Trophoblast cell (in vitro differentiated cells and primary cell): ENCODE results near the gene MIER2.
"Not testable (repeated sequence)": the region's sequence is repeated elsewhere in the genome, so short reads cannot be mapped to it uniquely, and the experiment has no call there.

Experiments used
- DNase-seq, 2 donors: peaks; one replicate each; pipeline ENCODE4 v3.0.0-alpha.2; 2016
- H2AFZ ChIP-seq: 2 replicates; pipeline ENCODE4 v1.6.1; 2013; ENCODE audit warnings: low read length, moderate library complexity, mild to moderate bottlenecking; ENCODE audit not compliant: insufficient read depth, poor library complexity
- H2AK5ac ChIP-seq: 2 replicates; pipeline ENCODE4 v1.6.1; 2013; ENCODE audit warnings: mild to moderate bottlenecking, low read length
- H2BK120ac ChIP-seq: 2 replicates; pipeline ENCODE4 v1.6.1; 2013; ENCODE audit warnings: low read length, mild to moderate bottlenecking, moderate library complexity; ENCODE audit not compliant: insufficient read depth, poor library complexity
- H2BK12ac ChIP-seq: 2 replicates; pipeline ENCODE4 v1.6.1; 2013; ENCODE audit warnings: mild to moderate bottlenecking, low read length, moderate library complexity
- H2BK5ac ChIP-seq: 2 replicates; pipeline ENCODE4 v1.6.1; 2013; ENCODE audit warnings: low read length, low read depth, moderate library complexity, mild to moderate bottlenecking; ENCODE audit not compliant: poor library complexity
- H3K14ac ChIP-seq: 2 replicates; pipeline ENCODE4 v1.6.1; 2013; ENCODE audit warnings: mild to moderate bottlenecking, low read length
- H3K18ac ChIP-seq: 2 replicates; pipeline ENCODE4 v1.6.1; 2013; ENCODE audit warnings: mild to moderate bottlenecking, low read length
- H3K23ac ChIP-seq: 2 replicates; pipeline ENCODE4 v1.6.1; 2013; ENCODE audit warnings: low read length
- H3K27ac ChIP-seq: 2 replicates; pipeline ENCODE4 v1.5.1; 2013; ENCODE audit warnings: low read depth, mild to moderate bottlenecking, inconsistent platforms, low read length, moderate library complexity
- H3K27me3 ChIP-seq: 2 replicates; pipeline ENCODE4 v1.6.1; 2013; ENCODE audit warnings: inconsistent platforms, mild to moderate bottlenecking, low read length, moderate library complexity; ENCODE audit not compliant: insufficient read depth
- H3K36me3 ChIP-seq, 2 experiments: 1 replicate in 1 of 2; 2 replicates in 1 of 2; pipeline ENCODE4 v1.6.1; 2013; ENCODE audit warnings: low read length in 2 of 2, mild to moderate bottlenecking in 2 of 2, moderate library complexity in 1 of 2; ENCODE audit not compliant: insufficient read depth in 2 of 2, control insufficient read depth in 1 of 2
- H3K4ac ChIP-seq: 2 replicates; pipeline ENCODE4 v1.6.1; 2013; ENCODE audit warnings: low read depth, mild to moderate bottlenecking, low read length, moderate library complexity
- H3K4me1 ChIP-seq, 2 experiments: 1 replicate in 1 of 2; 2 replicates in 1 of 2; pipeline ENCODE4 v1.6.1; 2013; ENCODE audit warnings: low read length in 2 of 2, mild to moderate bottlenecking in 2 of 2, moderate library complexity in 1 of 2; ENCODE audit not compliant: insufficient read depth in 2 of 2, control insufficient read depth in 1 of 2
- H3K4me2 ChIP-seq: 2 replicates; pipeline ENCODE4 v1.6.1; 2013; ENCODE audit warnings: inconsistent platforms, mild to moderate bottlenecking, low read length, moderate library complexity
- H3K4me3 ChIP-seq: 2 replicates; pipeline ENCODE4 v1.5.1; 2013; ENCODE audit warnings: mild to moderate bottlenecking, low read depth, low read length, inconsistent platforms
- H3K79me1 ChIP-seq: one replicate; pipeline ENCODE4 v1.6.1; 2013; ENCODE audit warnings: low read length
- H3K79me2 ChIP-seq: 2 replicates; pipeline ENCODE4 v1.6.1; 2013; ENCODE audit warnings: low read length, mild to moderate bottlenecking; ENCODE audit not compliant: control insufficient read depth, insufficient read depth, poor library complexity
- H3K9ac ChIP-seq: 2 replicates; pipeline ENCODE4 v1.6.1; 2013; ENCODE audit warnings: mild to moderate bottlenecking, low read length
- H3K9me3 ChIP-seq: 2 replicates; pipeline ENCODE4 v1.6.1; 2013; ENCODE audit warnings: low read depth, mild to moderate bottlenecking, control low read depth, inconsistent platforms, low read length; ENCODE audit not compliant: insufficient read depth
- H4K12ac ChIP-seq: 2 replicates; pipeline ENCODE4 v1.6.1; 2013; ENCODE audit warnings: low read depth, mild to moderate bottlenecking, low read length, moderate library complexity
- H4K8ac ChIP-seq: 2 replicates; pipeline ENCODE4 v1.6.1; 2013; ENCODE audit warnings: low read depth, mild to moderate bottlenecking, low read length, moderate library complexity
- H4K91ac ChIP-seq: one replicate; pipeline ENCODE4 v1.6.1; 2013; ENCODE audit warnings: low read depth, mild to moderate bottlenecking, low read length, moderate library complexity
- WGBS: extraction: QIAGEN DNeasy Blood & Tissue Kit; methylation state at CpG from one replicate; pipeline ENCODE4 v1.1.7; 2013; ENCODE audit warnings: missing lambda C conversion rate; ENCODE audit not compliant: insufficient read length, insufficient coverage; ENCODE audit errors: extremely low coverage; 5-methylcytosine and 5-hydroxymethylcytosine counted together

Gene MIER2

DNA sequence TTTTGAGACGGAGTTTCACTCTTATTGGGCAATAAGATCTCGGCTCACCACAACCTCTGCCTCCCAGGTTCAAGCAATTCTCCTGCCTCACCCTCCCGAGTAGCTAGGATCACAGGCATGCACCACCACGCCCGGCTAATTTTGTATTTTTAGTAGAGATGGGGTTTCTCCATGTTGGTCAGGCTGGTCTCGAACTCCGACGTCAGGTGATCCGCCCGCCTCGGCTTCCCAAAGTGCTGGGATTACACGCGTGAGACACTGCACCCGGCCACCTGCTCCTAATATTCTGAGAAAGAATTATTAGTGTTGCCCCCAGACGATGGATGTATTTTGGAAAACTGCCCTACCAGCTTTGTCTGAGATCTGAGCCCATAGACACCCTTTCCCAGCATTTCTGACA lies 10.9 kb upstream of the MIER2 start:
- H3K9ac ChIP-seq, H3K23ac ChIP-seq, H2BK5ac ChIP-seq, H3K27me3 ChIP-seq, H3K36me3 ChIP-seq, H3K18ac ChIP-seq, H4K91ac ChIP-seq, H3K27ac ChIP-seq, H3K14ac ChIP-seq, H3K9me3 ChIP-seq, H3K79me2 ChIP-seq, DNase-seq, H2BK12ac ChIP-seq, H4K12ac ChIP-seq, H3K4me1 ChIP-seq, H3K4me2 ChIP-seq, H3K4ac ChIP-seq, H4K8ac ChIP-seq, H2BK120ac ChIP-seq, H2AK5ac ChIP-seq, H3K79me1 ChIP-seq, H3K4me3 ChIP-seq, H2AFZ ChIP-seq: not testable (repeated sequence)
- no CpG with 5 or more reads among the region's 15 CpGs for WGBS

DNA sequence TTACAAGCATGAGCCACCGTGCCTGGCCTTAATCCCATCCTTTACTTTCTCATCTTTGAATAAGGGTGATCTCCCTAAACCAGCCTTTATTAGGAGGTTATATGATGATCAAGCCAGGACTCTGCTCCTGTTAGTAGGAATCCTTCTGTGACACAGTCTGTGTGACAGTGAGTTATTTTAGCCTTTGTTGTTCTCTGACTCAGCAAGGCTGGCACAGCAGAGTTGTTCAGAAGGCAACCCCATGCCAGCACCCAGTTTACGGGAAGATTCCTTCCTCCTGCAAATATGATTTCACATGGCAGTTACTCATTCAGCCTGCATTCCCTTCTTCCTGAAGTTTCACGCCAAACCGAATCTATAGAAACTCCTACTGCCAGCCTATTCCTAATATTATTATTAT lies 10.5 kb upstream of the MIER2 start:
- Histone ChIP-seq H4K12ac (no peak overlapping the region), H3K18ac (no peak overlapping the region), H3K79me1 (no peaks in the 10 kb centered on the region), H2AK5ac (no peak overlapping the region), H2BK12ac (no peak overlapping the region), H2BK120ac (no peak overlapping the region), H3K23ac (no peak overlapping the region), H3K36me3 (no peaks in the 10 kb centered on the region), H2BK5ac (no peak overlapping the region), H3K27me3 (no peaks in the 10 kb centered on the region), H4K8ac (no peak overlapping the region), H3K79me2 (no peaks in the 10 kb centered on the region), H3K9me3 (peaks cover 3% of the 10 kb centered on the region), H3K4me3 (no peak overlapping the region), H3K9ac (no peak overlapping the region), H3K4me1 (no peaks in the 10 kb centered on the region), H3K27ac (no peak overlapping the region), H3K4me2 (no peak overlapping the region), H3K14ac (no peak overlapping the region), H3K4ac (no peak overlapping the region), H2AFZ (no peak overlapping the region), H4K91ac (no peak overlapping the region)
- DNase-seq, result no peak
- no CpG with 5 or more reads among the region's 4 CpGs for WGBS

DNA sequence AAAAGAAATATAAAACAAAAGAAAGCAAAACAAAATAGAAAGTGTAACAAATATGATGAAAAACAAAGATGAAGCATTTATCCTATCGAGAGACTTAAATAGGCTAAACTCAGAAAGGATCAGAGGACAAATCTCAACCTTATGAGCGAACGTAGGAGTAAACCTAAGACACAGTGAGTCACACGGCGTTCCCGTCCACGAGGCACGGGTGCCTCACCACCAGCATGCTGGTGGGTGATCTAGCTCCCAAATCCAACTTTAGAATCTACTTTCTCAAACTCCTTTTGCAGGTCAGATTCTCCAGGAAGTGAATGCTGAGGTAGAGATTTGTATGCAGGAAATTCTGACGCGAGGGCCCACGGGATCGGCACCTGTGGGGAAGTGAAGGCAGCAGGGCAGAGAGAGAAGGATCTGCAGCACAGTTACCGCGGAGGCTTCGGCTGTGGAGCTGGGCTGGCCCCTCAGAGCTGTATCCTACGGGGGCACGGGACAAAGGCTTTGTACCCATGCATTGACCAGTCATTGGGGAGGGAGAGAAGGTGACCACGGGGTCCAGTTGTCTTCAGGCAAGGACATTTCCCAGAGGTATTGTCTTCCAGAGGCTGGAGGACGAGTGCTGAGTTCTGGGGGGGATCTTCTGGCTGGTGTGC lies 7.5 kb upstream of the MIER2 start:
- H4K12ac ChIP-seq, result no peak overlapping the region
- no peak overlapping the region for H3K27ac ChIP-seq
- no peak overlapping the region for H3K4me3 ChIP-seq
- H2AFZ ChIP-seq, result no peak overlapping the region
- H3K14ac ChIP-seq, result no peak overlapping the region
- H3K79me1 ChIP-seq, result no peaks in the 10 kb centered on the region
- no peak overlapping the region for H2BK12ac ChIP-seq
- no peaks in the 10 kb centered on the region for H3K36me3 ChIP-seq
- H3K79me2 ChIP-seq, result no peaks in the 10 kb centered on the region
- H2BK120ac ChIP-seq, result no peak overlapping the region
- peak; percentile 83 to 84 for DNase-seq
- H4K91ac ChIP-seq, result no peak overlapping the region
- H3K18ac ChIP-seq, result no peak overlapping the region
- no peak overlapping the region for H3K4me2 ChIP-seq
- no peak overlapping the region for H2BK5ac ChIP-seq
- H3K9me3 ChIP-seq, result peaks cover 2% of the 10 kb centered on the region
- no peak overlapping the region for H2AK5ac ChIP-seq
- no peaks in the 10 kb centered on the region for H3K4me1 ChIP-seq
- WGBS, result no CpG with 5 or more reads among the region's 19 CpGs
- no peaks in the 10 kb centered on the region for H3K27me3 ChIP-seq
- no peak overlapping the region for H4K8ac ChIP-seq
- no peak overlapping the region for H3K9ac ChIP-seq
- no peak overlapping the region for H3K4ac ChIP-seq
- H3K23ac ChIP-seq, result no peak overlapping the region

DNA sequence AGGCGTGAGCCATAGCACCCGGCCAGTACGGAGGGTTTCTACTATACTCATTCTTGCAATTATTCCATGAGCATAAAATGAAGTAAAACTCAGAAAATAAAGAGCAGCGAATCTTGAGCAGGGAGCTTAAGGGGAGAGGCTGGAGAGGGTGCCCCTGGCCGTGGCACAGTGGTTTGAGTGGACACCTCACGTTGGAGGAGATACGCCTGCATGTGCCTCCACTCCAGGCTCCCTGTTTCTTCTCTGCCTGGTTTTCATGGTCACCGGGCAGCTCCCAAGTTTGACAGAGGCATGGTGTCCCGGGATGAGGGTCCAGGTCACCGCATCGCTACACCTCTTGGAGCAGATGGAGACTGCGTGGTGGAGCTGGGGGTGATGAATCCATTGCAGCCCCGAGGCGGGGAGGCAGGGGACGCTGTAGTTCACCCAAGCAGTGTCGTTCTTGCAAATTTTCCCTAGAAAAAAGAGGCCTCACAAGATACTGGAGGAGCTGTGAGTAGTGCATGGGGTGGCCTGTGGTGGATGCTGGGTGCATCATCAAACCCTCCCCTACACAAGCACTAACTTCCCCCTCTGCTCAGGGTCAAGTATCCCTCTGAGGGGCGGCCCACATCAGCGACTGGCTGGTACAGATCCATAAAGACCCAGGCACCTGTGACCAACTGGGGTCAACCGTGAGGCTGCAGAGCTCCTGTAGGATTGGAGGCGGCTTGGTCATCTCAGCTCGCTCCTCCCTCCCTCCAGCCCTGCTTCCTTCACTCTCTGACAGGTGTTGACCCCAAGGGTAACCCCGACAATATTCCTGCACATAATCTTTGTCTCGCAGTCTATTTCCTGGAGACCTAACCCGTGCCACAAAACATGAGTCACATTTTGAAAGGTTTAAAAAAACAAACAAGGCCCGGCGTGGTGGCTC lies 3.6 kb upstream of the MIER2 start:
- Histone ChIP-seq H4K8ac (no peak overlapping the region), H3K27me3 (no peaks in the 10 kb centered on the region), H3K9ac (no peak overlapping the region), H3K9me3 (peaks cover 6% of the 10 kb centered on the region), H2BK5ac (no peak overlapping the region), H3K4me1 (peaks cover 7 to 8% of the 10 kb centered on the region in 2 experiments), H3K36me3 (no peaks in the 10 kb centered on the region), H2AK5ac (no peak overlapping the region), H3K23ac (no peak overlapping the region), H3K14ac (no peak overlapping the region), H2BK120ac (no peak overlapping the region), H2BK12ac (no peak overlapping the region), H2AFZ (no peak overlapping the region), H3K27ac (no peak overlapping the region), H3K4ac (no peak overlapping the region), H4K12ac (no peak overlapping the region), H3K4me2 (no peak overlapping the region), H4K91ac (no peak overlapping the region), H3K18ac (no peak overlapping the region), H3K79me2 (peaks cover 10% of the 10 kb centered on the region), H3K4me3 (no peak overlapping the region), H3K79me1 (peaks cover 3% of the 10 kb centered on the region)
- peak; percentile 31 to 56 for DNase-seq
- WGBS, result no CpG with 5 or more reads among the region's 26 CpGs
